K562 (cell line): ENCODE results near the gene TTC31.

Source experiments
- CBX5 ChIP-seq: IDR thresholded peaks from 2 replicates; pipeline ENCODE4 v1.6.1; 2014; ENCODE audit warnings: low read depth, borderline replicate concordance
- POLR2A ChIP-seq: fragments of 450-650 bp; conservative IDR thresholded peaks from 2 replicates; pipeline ENCODE4 v1.6.1; 2016
- RBBP5 ChIP-seq: fragments of 200-600 bp; sonication (generic); IDR thresholded peaks from 2 replicates; pipeline ENCODE4 v1.6.1; 2012; ENCODE audit warnings: borderline replicate concordance, mild to moderate bottlenecking, low read length, control low read depth, inconsistent platforms; ENCODE audit not compliant: insufficient read depth, poor library complexity, severe bottlenecking
- SREBF1 ChIP-seq: fragments of 150-350 bp; IDR thresholded peaks from 2 replicates; pipeline ENCODE4 v1.6.1; 2014; ENCODE audit warnings: antibody characterized with exemption, low read depth, low read length, borderline replicate concordance
- U2AF1 ChIP-seq: fragments of 200-400 bp; formaldehyde crosslinking; optimal IDR thresholded peaks from 2 replicates; pipeline ENCODE3; 2017; ENCODE audit warnings: mild to moderate bottlenecking, low read depth, low read length, moderate library complexity
- TF ChIP-seq, protein P1 (sequence below), 3 experiments: IDR thresholded peaks in 2 of 3; conservative IDR thresholded peaks in 1 of 3; 2 replicates each; pipeline ENCODE4 v1.5.1; 2011 to 2012; ENCODE audit warnings: low read length in 3 of 3, mild to moderate bottlenecking in 3 of 3, control low read depth in 2 of 3, improper control_type of control experiment in 1 of 3, inconsistent platforms in 1 of 3, low read depth in 1 of 3, mixed read lengths in 1 of 3, moderate library complexity in 1 of 3; ENCODE audit not compliant: insufficient read depth in 2 of 3
- TF ChIP-seq, protein P2 (sequence below): sonication (generic); formaldehyde crosslinking; IDR thresholded peaks from 2 replicates; pipeline ENCODE4 v1.8.0; 2022; ENCODE audit warnings: mild to moderate bottlenecking, low read depth, missing genetic modification reagents
- TF ChIP-seq, protein P3 (sequence below): sonication (generic); formaldehyde crosslinking; IDR thresholded peaks from 2 replicates; pipeline ENCODE4 v1.8.1; 2023; ENCODE audit warnings: mild to moderate bottlenecking, missing genetic modification reagents, moderate library complexity

DNA sequence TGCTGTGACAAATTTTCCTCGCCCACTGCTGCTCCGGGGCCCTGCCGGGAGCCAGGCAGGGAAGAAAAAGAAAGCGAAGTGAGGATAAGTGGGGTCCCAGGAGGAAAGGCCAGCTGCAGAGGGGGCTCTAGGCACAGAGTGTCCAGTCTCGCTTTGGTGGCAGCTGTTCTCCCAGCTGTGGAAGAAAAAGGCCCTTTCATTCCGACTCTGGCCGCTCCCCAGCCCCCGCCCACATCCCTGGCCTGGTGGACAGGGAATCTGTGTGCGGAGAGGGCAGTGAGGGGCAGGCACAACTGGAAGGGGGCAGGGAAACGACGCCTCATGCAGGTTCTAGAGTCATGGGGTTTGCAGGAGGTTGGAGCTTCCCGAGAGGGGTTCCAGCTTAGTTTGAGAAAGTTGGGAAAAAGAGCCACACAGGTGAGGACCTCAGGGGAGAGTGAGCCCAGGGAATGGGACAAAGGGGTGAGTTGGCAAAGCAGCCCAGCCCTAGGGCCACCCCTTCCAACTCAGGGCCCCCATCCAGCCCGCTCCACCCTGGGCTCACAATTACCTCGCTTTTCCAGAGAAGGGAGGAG is 43.0 kb upstream of the TTC31 start:
- TF ChIP-seq, protein P1, sequence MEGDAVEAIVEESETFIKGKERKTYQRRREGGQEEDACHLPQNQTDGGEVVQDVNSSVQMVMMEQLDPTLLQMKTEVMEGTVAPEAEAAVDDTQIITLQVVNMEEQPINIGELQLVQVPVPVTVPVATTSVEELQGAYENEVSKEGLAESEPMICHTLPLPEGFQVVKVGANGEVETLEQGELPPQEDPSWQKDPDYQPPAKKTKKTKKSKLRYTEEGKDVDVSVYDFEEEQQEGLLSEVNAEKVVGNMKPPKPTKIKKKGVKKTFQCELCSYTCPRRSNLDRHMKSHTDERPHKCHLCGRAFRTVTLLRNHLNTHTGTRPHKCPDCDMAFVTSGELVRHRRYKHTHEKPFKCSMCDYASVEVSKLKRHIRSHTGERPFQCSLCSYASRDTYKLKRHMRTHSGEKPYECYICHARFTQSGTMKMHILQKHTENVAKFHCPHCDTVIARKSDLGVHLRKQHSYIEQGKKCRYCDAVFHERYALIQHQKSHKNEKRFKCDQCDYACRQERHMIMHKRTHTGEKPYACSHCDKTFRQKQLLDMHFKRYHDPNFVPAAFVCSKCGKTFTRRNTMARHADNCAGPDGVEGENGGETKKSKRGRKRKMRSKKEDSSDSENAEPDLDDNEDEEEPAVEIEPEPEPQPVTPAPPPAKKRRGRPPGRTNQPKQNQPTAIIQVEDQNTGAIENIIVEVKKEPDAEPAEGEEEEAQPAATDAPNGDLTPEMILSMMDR (IDR thresholded peaks at IDR 0.05 in 2 of 3, conservative IDR thresholded peaks at IDR 0.05 in 1 of 3; ENCODE audit: insufficient read depth in 2 of 3, low read depth in 1 of 3, low read length in 3 of 3) = no peak
- TF ChIP-seq POLR2A (no peak), RBBP5 (no peak), SREBF1 (no peak), CBX5 (no peak), U2AF1 (no peak)
- TF ChIP-seq, protein P2, sequence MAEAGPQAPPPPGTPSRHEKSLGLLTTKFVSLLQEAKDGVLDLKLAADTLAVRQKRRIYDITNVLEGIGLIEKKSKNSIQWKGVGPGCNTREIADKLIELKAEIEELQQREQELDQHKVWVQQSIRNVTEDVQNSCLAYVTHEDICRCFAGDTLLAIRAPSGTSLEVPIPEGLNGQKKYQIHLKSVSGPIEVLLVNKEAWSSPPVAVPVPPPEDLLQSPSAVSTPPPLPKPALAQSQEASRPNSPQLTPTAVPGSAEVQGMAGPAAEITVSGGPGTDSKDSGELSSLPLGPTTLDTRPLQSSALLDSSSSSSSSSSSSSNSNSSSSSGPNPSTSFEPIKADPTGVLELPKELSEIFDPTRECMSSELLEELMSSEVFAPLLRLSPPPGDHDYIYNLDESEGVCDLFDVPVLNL (CRISPR knock-in tag) = no peak
- TF ChIP-seq, protein P3, sequence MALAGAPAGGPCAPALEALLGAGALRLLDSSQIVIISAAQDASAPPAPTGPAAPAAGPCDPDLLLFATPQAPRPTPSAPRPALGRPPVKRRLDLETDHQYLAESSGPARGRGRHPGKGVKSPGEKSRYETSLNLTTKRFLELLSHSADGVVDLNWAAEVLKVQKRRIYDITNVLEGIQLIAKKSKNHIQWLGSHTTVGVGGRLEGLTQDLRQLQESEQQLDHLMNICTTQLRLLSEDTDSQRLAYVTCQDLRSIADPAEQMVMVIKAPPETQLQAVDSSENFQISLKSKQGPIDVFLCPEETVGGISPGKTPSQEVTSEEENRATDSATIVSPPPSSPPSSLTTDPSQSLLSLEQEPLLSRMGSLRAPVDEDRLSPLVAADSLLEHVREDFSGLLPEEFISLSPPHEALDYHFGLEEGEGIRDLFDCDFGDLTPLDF (CRISPR knock-in tag) = no peak
